Measurements from ENCODE around the gene KRTAP10-4. TPM values are rescaled to one million over a fixed set of nuclear protein-coding genes. Genes with fewer than 3 reads are reported as not detected.
"Not testable (repeated sequence)": the region's sequence is repeated elsewhere in the genome, so short reads cannot be mapped to it uniquely, and the experiment has no call there.

KRTAP10-4 gene
- total RNA-seq, 2 donors from 2014 or later, result not detected

DNA sequence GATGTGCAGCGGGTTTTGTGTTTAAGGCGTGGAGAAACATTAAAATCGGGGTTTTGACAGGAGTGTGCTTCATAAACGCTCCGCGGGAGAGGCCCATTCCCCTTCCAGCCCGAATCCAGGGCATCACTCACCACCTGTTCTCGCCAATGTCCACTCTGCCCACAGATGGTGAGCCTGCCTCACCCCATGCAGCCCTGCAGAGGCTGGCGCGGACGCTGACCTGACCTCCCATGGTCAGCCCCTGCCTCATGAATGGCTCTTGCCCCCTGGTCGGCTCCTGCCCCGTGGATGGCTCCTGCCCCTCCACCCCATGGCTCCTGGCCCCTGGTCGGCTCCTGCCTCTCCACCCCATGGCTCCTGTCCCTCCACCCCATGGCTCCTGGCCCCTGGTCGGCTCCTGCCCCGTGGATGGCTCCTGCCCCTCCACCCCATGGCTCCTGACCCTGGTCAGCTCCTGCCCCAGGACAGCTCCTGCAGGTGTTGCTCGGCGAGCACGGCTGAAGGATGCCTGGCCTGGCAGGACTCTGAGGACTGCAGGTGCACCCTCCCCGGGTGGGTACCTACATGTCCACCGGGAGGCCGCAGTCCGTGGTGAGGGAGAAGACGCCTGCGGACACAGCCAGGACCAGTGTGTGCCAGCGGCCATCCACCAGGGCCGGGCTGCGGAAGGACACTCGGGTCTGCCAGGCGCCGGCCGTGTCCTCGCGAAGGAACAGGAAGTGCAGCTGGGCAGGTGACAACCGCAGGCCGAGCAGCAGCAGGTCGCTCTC is 40.2 kb upstream of the KRTAP10-4 start:
- no peak for DNase-seq
- intact Hi-C loops (cut with DNase I, micrococcal nuclease), result no loop called here
- ATAC-seq, result no peak

DNA sequence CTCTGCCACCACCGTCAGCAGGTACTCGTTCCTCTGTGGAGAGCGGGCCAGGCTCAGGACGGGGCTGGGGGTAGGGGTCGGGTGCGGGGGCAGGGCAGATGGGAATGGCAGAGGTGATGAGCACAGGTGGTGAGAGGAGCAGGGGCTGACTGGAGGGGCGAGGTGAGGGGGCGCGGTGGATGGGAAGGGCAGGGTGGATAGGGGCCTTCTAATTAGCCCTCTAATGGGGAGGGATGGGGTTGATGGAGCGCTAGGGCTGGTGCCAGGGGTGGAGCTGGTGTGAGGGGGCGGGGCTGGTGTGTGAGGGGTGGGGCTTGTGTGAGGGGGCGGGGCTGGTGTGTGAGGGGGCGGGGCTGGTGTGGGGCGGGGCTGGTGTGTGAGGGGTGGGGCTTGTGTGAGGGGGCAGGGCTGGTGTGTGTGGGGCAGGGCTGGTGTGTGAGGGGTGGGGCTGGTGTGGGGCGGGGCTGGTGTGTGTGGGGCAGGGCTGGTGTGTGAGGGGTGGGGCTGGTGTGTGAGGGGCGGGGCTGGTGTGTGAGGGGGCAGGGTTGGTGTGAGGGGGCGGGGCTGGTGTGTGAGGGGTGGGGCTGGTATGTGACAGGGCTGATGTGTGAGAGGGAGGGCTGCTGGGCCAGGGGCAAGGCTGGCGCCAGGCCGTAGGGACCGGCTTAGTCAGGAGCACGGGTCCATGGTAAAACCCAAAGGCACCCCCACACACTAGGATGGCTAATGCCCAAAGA is 39.5 kb upstream of the KRTAP10-4 start:
- ATAC-seq (no peak), DNase-seq (no peak)
- intact Hi-C loops (cut with DNase I, micrococcal nuclease), result no loop called here

DNA sequence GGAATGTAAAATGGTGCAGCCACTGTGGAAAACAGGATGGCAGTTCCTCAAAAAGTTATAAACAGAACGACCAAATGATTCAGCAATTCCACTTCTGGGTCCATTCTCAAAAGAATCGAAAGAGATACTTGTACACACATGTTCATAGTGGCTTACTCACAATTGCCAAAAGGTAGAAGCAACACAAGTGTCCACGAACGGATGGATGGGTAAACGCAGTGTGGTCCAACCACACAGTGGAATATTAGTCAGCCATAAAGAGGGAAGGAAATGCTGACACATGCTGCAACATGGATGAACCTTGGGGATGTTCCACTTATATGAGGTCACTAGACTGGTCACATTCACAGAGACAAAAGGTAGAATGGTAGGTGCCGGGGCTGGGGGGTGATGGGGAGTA is 38.8 kb upstream of the KRTAP10-4 start:
- no peak for DNase-seq
- intact Hi-C loops (cut with DNase I, micrococcal nuclease), result no loop called here
- ATAC-seq, result no peak

DNA sequence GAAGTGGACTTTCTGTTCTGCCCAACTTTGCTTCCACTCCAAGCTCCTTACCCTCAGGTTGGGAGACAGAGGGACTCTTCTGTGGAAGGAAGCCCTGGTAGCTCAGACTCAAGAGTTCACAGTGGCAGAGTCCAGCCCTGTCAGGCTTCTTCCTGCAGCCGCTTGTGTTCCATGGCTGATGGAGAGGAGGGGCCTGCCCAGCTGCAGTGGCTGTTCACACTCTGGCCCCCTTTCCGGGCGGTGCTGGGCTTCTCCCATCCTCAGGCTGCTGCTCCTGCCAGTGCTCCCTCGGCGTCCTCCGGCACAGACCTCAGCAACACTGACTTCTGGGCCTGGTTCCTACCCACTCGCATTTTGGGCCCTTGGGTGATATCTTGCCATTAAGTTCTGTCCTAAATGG is 37.6 kb upstream of the KRTAP10-4 start:
- intact Hi-C loops (cut with DNase I, micrococcal nuclease), result no loop called here
- ATAC-seq (no peak), DNase-seq (peak in 1 of 2 donors; percentile 19)

DNA sequence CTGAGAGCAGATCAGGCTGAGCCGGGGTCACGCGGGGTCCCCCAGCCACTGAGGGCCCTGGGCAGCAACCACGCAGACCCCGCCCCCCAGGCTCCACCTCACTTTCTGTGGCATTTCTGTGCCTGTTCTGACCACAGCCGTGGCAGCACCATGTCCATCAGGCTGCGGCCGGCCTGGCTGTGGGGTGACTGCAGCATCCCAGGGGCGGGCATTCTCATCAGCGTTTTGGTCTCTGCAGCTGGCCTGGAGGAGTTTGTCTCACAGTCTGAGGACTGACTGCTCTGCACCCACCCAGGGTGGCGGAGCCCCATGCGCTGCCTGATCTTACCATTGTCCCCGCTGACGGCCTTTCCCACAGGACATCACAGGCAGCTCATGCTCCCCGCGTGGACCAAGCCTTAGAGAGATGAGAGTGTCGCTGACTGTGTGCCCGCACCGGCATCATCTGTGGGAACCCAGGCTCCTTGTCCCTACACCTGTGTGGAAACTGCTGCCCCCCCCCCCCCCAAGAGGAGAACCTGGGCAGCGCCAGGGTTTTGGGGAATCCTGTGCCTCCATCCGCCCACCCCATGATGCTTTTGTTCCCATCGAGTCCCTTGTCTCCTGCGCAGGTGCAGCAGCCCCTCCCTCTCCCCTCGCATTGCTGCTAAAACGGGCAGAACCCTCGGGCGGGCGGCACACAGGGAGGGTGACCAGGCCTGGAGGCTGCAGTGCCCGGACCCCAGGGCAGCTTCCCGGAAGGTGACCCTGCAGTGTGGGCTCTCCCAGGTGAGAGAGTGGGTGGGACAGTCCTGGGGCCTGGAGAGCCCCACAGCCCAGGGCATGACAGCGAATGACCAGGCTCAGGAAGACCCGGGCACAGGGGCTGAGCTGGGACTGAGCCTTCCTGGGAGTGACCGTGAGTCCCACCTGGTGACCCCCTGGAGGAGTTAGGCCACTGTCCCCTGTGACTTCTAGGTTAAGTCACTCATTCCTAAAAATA is 35.3 kb upstream of the KRTAP10-4 start:
- no peak for DNase-seq
- ATAC-seq, result no peak

DNA sequence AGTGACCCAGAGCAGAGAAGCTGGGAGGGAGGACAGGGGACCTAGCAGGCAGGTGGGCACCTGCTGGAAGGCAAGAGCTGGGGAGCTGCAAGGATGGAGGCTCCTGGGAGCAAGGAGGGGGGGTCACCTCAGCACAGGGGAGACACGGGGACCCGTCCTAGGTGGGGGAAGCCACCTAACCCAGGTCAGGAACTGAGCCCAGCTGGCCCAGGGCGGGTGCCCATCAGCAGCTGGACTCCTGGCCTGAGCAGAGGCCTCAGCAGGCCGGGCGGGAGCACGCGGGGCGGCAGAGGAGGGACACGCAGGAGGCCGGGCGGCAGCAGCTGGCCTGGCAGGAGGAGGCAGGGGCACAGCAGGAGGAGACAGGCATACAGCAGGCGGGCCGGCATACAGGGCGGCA is 34.5 kb upstream of the KRTAP10-4 start:
- intact Hi-C loops (cut with DNase I, micrococcal nuclease), result no loop called here
- ATAC-seq, result no peak
- no peak for DNase-seq

More for the DNA sequence above, 35.3 kb upstream of the KRTAP10-4 start:
- intact Hi-C loops (cut with DNase I, micrococcal nuclease), result no loop called here

DNA sequence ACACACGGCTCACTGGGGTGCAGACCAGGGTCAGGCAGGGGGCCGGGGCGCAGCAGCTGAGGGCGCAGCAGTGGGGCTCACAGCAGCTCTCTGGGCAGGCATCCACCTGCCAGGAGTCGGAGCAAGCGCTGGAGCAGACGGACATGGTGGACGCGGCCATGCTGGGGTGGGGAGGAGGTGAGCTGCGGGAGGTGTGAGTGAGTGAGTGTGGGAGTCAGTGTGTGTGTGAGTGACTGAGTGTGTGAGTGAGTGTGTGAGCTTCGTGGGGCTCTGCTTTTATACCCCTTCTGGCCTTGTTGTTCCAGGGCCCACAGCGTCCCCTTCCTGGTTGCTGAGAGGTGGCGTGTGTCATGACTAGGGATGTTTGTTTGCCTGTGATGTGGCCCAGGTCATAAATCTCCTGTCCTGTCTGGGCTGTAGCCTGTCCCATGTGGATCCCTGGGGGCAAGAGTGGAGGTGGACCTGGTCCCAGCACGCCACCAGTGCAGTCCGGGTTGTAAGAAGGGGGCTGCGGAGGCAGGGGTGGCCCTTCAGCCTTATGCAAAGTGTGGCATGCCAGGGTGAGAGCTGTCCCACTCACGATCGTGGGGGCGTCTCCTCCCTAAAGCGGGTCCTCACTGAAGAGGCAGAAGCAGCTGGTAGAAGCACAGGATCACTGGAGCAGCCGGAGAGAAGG is 33.4 kb upstream of the KRTAP10-4 start, which contains the start of gene KRTAP10-1:
TSS of gene KRTAP10-1 (minus strand) at position 205 of the 676 bp plus-strand sequence. CDS start at position 160, 45 bp downstream.
- ATAC-seq, result no peak
- intact Hi-C loops (cut with DNase I, micrococcal nuclease), result no loop called here
- DNase-seq, result no peak

DNA sequence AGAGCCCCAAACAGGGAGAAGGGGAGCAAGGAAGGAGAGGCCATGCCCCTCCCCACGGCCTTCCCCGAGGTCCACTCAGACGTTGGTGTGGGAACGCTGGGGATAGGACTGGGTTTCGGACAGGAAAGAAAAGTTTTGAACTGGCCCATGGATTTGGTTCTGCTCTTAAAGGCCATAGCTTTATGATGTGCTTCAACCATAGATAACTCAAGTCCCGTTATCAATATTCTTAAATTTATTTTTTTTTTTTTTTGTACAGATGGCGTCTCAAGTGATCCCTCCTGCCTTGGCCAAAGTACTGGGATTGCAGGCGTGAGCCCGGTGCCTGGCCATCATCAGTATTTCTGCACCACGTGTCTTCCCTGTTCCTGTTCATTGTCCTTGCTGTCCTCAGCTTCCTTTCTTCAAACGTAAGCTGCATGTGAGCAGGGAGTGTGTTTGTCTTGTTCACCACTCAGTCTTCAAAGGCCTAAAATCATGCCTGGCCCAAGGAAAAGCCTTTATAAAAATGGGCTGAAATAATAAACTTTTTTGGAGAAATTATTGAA is 32.7 kb upstream of the KRTAP10-4 start:
- ATAC-seq (no peak), DNase-seq (no peak)
- intact Hi-C loops (cut with DNase I, micrococcal nuclease), result no loop called here

DNA sequence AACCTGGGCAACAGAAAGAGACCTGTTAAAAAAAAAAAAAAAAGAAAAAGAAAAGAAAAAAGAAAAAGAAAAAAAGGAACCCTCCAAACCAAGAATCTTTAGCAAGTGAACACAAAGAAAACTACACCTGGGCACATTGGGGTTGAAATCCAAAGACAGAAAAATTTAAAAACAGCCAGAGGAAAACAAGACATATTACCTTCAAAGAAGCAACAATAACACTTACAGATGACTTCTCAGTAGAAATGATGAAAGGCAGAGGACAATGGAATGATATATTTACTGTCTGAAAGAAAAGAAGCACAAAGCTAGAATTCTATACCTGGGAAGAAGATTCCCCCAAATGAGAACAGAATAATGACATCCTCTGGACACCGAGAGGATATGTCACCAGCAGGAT is 30.8 kb upstream of the KRTAP10-4 start:
- ATAC-seq (no peak), DNase-seq (no peak)
- intact Hi-C loops (cut with DNase I, micrococcal nuclease), result no loop called here

DNA sequence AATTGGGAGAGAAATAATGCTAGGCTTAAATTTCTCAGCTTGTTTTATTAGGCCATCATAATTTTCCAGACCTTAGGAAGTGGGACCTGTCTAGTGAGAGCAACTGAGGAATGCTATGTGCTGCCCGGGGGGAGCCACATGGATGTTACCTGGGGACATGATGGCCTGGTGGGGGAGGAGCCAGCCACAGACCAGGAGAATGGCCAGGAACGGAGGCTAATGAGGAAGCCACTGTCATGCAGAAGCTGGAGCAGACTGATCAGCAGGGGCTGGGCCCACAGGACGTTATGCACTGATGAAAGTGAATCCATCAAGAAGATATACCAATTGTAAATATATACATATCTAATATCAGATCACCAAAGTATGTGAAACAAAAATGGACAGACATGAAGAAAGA is 29.0 kb upstream of the KRTAP10-4 start:
- DNase-seq, result no peak
- intact Hi-C loops (cut with DNase I, micrococcal nuclease), result no loop called here
- ATAC-seq, result no peak

DNA sequence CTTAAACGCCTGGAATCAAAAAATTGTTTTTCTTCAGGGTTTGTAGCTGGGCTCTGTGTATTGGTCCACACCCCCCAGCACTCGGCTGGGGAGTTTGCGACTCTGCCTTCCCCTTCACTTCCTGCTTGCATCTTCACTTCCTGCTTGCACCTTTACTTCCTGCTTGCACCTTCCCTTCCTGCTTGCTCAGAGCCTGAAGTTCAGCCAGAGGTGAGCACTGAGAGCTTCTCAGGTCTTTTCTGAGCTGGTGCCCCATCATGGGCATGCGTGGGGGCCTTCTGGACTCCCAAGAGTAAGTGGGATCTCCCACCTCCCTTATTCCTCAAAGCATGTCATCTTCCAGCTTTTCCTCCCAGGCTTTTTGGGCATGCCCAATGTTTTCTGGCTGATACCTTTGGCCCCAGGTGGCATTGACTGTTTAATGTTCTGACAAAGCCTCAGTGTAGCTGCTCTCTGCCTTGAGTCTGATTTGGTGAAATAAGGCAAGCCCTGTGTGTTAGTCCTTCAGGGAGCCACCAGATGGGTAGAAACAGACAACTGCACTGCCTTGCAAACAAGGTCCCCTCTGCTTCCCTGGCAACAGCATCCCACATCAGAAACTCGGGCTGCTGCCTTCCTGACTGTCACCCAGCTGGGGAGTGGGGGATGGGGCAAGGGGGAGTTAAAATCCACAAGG is 25.7 kb upstream of the KRTAP10-4 start:
- intact Hi-C loops (cut with DNase I, micrococcal nuclease), result no loop called here
- ATAC-seq (peak; percentile 74), DNase-seq (no peak)

DNA sequence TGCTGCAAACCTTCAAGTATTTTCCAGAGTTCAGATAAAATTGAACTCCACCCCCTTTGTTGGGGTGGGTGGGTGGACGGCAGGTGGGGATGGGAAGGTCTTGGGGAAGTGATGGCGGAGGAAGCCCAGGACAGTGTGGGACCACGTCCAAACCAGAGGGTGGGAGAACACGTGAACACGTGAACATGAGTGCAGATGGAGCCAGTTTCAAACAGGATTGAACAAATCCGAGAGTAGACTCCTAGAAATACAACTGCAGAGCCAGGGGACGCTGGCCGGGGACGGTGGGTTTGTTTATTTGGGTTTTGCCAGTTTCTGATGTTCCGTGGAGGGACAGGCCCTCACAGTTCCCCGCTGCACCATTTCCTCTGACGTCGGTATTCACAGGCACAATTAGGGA is 25.1 kb upstream of the KRTAP10-4 start:
- no peak for DNase-seq
- ATAC-seq, result no peak
- intact Hi-C loops (cut with DNase I, micrococcal nuclease), result no loop called here

DNA sequence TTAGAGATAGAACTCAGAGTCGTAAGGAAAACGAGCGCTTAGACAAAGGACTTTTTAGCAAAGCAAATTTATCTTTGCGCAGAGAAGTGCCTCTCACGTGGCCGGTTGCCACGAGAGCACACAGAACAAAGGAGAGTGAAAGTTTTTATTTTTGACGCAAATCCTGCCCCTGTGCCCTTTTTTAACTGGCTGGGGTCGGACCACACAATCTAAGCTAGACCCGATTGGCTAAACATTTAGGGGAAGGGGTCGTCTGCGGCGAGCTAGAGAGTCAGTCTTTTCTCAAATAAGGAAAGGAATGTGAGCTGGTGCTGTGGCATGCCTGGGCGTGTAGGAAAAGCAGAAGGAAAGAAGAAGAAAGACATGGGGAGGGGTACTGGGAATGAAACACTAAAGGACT is 24.6 kb upstream of the KRTAP10-4 start:
- no peak for DNase-seq
- intact Hi-C loops (cut with DNase I, micrococcal nuclease), result no loop called here
- no peak for ATAC-seq

DNA sequence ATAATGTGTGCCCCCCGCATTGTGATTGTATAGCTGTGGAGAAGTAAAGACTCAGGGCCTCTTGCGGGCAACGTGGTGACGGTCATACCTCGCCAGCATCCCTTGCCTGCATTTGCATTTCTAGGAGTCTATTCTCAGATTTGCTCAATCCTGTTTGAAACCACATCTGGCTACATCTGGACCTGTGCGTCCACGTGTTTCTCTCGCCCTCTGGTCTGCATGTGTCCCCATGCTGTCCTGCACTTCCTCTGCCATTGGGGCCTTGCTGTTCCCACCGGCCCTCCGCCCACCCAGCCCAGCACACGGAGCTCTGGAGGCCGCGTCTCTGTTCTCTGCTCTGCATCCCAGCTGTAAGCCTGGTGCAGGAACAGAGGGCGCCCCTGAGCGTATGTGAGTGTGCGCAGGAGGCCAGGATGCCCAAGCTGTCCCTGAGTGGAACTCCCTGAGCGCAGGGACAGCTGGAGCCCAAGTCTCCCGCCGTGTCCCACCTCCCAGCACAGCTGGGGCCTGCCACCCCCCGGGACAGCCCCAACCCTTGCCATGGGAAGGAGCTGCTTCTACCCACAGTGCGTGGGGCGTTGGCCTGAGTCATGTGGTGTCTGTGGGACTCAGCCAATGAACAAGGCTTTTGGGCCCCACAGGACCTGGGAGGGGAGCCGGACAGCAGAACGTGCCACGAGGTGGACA is 23.9 kb upstream of the KRTAP10-4 start:
- ATAC-seq, result no peak
- intact Hi-C loops (cut with DNase I, micrococcal nuclease), result no loop called here
- DNase-seq, result no peak

DNA sequence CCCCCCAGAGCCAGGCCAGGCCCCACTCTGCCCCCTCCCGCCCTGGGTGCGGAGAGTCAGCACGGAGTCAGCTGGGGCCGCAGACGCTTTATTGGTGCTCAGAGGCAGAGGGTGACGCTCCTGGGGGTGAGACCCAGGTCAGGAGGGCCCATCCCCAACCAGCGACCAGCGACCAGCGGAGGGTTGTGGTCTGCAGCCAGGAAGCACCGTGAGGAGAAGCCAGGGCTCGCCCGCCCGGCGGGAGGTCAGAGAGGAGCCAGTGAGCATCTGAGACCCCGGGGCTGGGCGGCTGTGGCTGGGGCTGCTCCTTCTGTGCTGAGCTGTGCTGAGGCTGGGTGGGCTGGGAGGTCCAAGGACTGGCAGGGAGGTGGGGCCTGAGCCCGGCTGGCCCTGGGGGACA is 23.2 kb upstream of the KRTAP10-4 start:
- ATAC-seq; intact Hi-C loops (cut with DNase I, micrococcal nuclease): not testable (repeated sequence)

DNA sequence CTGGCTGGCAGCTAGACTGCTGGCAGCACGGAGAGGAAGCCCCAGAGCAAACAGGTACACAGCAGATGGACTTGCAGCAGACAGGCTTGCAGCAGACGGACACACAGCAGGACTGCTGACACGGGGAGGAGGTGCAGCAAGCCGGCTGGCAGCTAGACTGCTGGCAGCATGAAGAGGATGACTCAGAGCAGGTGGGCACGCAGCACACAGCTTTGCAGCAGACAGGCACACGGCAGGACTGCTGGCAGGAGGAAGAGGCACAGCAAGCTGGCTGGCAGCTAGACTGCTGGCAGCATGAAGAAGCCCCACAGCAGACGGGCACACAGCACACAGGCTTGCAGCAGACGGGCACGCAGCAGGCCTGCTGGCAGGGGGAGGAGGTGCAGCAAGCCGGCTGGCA is 22.7 kb upstream of the KRTAP10-4 start:
- no peak for DNase-seq
- intact Hi-C loops (cut with DNase I, micrococcal nuclease), result no loop called here
- no peak for ATAC-seq

More for the DNA sequence above, 23.2 kb upstream of the KRTAP10-4 start:
- not testable (repeated sequence) for DNase-seq

DNA sequence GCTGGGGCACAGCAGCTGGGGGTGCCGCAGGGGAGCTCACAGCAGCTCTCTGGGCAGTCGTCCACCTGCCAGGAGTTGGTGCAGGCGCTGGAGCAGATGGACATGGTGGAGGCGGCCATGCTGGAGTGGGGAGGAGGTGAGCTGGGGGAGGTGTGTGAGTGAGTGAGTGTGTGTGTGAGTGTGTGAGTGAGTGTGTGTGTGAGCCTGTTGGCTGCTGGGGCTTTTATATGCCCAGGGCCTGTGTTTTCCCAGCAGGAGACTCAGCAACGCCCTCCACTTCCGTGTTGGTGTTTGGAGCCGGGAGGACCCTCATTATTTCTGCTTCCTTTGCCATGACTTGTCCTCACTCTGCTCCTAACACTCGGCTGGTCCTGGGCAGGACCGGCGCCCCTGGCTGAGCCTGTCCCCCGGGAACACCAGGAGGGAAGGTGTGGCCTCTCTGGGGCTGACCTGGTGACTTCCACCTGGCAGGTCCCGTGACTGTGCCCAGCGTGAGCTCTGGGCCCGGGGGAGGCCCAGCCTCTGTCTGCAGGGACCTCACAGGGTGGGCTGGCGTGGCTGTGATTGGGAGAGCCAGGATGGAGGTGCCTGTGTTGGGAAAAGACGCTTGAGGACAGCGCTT is 22.1 kb upstream of the KRTAP10-4 start, which contains the start of gene KRTAP10-2:
TSS of gene KRTAP10-2 (minus strand) at position 166 of the 622 bp plus-strand sequence. CDS start at position 119, 47 bp downstream.
- DNase-seq, result peak in 1 of 2 donors; percentile 12
- intact Hi-C loops (cut with DNase I, micrococcal nuclease), result no loop called here
- ATAC-seq, result peak; percentile 60

Measured in left colon (tissue), 2 donors.